Suppressor macrophage treated with lipopolysaccharide for 4 hours (primary cell): ENCODE data around the gene EFHD1.
"Not testable (repeated sequence)": the region's sequence is repeated elsewhere in the genome, so short reads cannot be mapped to it uniquely, and the experiment has no call there.

Experiments used
- DNase-seq: peaks from one replicate; pipeline ENCODE4 v3.0.0-alpha.2; 2020

Gene EFHD1

DNA sequence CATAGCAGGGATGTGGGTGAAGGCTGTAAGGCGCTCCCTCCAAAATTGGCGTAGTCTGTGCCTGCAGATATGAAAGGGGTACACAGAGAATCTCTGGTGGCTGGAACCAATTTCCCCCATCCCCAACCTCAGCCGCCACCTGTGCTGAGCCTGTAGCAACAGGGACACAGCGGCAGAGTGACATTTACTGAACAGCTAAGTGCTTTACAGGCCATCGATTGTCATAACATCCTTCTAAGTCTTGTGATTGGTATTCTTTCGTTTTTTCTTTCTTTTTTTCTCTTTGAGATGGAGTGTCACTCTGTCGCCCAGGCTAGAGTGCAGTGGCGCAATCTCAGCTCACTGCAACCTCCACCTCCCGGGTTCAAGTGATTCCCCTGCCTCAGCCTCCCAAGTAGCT is 12.2 kb upstream of the EFHD1 start:
- DNase-seq: no peak

DNA sequence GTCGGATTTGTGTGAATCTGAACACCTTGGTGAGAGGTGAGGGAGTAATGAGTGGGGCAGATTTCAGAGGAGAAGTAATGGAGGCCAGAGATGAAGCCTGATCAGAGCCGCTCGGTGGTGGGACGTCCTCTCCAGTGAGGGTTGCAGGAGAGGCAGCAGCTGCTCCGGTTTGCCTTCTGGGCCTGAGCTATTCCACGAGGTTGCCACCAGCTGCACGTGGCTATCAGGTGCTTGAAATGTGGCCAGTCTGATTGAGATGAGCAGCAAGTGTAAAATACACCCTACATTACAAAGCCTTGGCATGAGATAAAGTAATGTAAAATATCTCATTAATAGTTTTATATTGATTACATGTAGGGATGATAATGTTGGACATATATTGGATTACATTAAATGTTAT is 10.8 kb upstream of the EFHD1 start:
- DNase-seq: no peak

DNA sequence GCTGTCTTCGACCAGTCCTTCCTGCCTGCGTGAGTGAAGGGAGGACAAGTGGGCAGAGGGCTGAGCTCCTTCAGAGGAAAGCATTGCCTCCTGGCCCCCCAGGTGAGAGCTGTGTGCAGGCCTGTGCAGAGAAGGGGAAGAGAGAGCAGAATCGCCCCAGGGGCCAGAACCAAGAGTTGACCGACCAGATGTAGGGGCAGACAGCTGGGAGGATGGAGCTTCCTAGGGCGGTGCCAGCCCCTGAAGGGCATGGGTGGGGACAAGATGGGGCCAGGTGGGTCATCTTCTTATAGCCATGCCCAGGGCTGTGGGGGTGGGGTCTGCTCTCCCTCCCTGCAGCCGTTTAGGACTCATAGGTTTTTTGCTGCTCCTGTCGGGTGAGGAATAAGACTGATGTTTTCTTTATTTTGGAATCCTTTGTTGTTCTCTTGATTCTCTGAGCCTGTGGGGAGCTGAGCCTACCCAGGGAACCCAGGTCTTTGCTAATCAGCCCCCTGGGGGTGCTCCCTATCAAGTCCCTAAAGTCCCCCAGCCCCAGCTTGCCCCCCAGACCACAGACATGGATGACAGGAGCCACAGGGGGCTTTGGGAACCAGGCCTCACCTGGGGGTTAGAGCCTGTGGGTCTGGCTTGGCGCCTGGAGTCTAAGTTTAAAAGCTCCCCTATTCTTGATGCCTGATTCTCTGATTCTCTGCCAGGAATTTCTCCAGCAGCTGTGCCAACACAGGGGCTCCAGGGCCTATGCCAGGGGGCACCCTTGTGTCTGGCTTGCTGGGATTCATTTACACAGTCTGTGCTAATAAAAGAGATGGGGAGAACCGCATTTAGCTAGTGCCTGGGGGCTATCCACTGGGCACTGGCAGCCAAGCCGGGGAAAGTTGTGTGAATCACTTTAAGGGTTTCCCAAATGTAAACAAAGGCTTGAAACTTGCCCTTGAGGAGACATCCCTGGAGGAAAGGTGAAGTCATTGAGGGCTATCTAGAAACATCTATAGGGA is 9.3 kb upstream of the EFHD1 start:
- DNase-seq: no peak

DNA sequence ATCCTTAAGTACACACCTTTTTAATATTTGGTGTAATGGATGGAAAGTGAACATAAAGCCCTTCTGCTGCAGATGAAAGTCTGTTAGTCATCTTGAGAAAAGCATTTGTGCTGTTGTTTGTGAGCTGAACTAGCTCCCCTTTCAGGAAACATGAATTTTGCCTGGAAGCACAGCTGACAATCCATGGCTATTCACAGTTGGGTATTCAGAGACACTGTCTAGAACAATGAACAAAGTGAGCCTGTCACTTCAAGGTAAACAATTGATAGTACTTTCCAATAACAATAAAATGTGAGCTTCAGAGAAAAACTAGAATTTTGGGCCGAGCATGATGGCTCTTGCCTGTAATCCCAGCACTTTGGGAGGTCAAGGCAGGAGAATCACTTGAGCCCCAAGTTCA is 6.8 kb upstream of the EFHD1 start:
- DNase-seq: no peak

DNA sequence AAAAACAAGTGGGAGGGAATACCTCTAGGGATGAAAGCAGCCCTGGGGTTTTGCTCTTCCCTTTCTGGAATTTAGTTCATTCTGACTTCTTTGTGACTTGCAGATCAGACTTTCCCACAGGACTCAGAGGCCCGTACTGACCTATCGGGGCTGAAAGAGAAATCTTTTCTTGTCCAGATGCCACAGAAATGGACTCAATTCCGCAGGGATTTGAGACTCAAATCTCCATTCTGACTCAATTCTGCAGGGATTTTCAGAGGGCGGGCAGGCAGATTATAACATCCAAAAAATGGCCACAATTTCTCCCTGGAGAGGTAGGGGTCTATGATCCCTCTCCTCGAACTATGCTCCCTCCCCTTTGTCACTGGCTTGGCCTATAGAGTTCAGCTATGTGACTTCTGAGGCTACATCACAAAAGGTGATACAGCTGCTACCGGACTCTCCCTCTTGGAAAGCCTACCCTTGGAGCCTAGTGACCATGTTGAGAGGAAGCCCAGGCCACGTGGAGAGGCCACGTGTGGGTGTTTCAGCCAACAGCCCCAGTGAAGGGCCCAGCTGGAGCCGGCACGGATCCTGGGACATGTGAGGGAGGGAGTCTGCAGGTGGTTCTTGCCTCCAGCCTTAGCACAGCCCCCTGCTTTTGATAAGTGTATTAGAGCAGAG is 4.8 kb upstream of the EFHD1 start:
- no peak for DNase-seq

DNA sequence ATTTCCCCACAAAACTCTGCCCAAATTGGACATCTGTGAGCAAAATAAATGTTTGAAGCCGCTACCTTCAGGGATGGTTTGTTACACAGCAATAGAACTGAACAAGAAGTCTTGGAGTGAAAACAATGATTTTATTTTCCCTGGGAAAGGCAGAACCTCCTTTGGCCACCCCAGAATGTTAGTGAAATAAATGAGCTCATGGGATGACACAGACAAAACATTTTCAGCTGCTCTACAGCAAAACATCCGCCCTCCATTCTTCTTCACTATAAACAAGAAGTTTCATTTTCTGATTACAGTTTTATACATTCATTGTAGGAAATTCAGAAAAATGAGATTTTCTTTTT is 4.3 kb upstream of the EFHD1 start:
- DNase-seq: no peak

DNA sequence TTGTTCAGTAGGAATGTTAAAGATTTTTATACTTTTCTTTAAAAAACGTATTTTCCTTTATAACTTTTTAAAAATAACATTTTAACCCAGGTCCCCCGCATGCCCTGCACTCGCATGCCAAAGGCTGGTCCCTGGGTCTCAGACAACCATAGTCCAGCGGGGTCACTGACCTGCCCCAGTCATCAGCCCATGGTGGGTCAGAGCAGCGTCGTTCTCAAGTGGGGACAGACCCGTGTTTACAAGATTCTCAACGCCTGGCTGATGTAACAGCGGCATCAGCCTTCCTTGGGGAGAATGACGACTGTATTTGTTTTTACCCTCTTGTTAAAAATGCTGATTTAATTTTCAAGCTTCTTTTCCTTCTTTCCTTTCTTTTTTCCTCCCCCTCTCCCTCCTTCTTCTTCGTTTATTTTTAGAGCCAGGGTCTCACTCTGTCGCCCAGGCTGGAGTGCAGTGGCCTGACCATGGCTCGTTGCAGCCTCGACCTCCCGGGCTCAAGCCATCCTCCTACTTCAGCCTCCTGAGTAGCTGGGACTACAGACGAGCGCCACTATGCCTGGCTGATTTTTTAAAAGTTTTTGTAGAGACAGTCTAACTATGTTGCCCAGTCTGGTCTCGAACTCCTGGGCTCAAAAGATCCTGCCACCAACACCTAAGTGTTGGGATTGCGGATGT is 1.0 kb upstream of the EFHD1 start:
- no peak for DNase-seq

DNA sequence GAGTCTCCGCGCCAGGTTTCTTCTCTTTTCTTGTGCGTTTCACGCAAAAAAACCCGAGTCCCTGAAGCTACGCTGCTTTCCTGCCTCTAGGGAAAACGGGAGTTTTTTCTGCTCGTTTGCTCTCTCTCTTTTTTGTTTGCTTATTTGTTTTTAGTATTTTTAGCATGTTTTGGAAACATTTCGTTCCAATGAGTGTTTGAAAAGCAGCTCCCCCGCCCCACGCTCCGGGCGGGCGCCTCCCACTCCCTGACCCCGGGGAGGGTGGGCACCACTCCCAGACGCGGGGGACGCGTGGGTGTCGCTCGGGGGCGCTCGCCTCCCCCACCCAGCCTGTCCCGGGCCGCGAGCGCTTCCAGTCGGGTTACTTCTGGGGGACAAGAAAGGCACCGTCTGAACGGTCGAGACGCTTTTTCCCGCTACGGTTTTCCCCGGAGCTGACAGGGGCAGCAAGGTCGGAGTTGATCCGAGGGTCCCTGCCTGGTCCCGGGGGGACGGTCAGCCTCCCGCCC is 446 bp upstream of the EFHD1 start:
- no peak for DNase-seq

DNA sequence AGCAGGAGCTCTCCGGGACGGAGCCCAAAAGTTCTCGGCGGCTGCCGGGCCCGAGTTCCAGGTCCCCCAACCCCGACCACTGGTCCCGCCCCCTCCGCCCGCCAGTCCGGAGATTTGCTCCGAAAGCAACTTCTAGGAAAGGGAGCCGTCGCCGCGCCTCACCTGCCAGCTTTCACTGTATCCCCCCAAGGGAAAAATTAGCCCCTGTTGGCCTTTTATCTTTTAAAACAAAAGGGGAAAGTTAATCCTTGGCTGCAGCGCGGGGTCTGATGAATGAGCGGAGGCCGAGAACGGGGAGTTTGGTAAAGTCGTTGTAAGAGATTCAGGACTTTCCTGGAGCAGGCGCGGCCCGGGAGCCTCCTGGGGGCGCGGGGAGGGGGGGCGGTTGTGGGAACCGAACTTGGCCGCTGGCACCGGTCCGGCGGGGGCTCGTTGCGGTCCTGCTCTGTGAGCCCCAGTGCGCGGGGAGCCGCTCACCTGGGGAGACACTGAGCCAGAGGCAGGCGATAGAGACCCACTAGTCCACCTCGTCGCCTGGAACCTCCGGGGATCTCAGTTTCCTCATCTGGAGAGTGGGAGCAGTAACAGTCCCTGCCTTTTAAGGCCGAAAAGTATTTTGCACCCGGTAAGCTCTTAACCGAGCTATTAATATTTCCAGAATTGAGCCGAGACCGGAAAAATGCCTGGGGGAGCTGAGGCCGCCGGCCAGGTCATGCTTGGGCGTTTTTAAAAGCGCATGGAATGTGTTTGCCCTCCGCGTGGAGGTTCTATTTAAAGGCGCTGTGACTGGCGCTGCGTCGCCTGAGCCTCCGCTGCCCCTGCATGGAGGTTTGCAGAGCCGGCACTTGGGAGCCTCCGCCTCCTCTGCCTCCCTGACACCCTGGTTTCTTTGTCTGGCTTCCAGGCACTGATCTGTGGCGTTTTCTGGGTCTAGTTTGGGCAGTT is 1.1 kb downstream of the EFHD1 start:
- DNase-seq: no peak

DNA sequence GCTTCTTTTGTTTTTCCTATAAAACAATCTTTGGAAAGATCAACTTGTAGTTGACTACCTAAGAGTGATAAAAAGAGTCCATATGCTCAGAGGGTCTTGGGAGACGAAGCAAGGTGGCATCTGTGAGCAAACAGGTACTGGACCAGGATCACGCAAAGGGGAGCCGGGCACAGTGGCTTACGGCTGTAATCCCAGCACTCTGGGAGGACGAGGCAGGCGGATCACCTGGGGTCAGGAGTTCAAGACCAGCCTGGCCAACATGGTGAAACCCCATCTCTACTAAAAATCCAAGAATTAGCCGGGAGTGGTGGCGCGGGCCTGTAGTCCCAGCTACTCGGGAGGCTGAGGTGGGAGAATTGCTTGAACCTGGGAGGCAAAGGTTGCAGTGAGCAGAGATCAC is 2.0 kb downstream of the EFHD1 start:
- DNase-seq: not testable (repeated sequence)

DNA sequence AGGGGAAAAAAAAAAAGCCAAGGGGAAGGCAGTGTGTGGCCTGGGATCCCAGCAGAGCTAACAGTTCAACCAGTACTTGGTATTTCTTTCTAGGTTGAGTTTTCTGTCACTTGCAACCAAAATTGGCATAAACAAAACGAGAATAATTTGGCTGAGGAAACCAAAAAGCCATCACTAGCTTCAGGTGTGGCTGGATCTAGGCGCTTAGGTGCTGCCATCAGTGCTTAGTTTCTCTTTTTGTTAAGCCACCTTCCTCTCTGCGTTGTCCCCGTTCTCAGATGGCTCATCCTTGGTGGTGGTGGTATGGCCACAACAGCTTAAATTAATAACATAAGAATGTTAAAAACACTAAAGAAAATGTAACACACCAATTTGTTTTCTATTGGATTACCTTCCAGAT is 2.4 kb downstream of the EFHD1 start:
- DNase-seq: no peak

DNA sequence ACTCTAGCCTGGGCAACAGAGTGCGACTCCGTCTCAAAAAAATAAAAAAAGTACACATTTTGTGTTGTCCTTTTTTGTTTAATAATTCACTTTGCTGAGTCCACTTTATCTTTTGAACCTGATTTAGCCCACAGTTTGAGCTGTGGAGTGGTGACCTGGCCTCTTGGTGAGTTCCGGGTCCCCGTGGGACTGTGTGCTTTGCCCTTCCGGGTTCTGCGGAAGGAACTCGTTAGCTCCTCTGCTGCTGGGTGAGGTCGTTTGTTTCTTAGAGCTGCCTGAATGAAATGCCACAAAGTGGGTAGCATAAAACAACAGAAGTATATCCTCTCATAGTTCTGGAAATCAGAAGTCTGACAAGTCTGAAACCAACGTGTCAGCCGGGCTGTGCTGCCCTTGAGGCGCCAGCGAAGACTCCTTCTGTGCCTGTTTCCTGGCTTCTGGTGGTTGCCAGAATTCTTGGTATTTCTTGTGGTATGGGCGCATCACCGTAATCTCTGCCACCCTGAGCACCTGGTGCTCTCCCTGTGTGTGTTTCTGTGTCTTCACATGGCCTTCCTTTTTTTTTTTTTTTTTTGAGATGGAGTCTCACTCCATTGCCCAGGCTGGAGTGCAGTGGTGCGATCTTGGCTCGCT is 3.5 kb downstream of the EFHD1 start:
- no peak for DNase-seq

DNA sequence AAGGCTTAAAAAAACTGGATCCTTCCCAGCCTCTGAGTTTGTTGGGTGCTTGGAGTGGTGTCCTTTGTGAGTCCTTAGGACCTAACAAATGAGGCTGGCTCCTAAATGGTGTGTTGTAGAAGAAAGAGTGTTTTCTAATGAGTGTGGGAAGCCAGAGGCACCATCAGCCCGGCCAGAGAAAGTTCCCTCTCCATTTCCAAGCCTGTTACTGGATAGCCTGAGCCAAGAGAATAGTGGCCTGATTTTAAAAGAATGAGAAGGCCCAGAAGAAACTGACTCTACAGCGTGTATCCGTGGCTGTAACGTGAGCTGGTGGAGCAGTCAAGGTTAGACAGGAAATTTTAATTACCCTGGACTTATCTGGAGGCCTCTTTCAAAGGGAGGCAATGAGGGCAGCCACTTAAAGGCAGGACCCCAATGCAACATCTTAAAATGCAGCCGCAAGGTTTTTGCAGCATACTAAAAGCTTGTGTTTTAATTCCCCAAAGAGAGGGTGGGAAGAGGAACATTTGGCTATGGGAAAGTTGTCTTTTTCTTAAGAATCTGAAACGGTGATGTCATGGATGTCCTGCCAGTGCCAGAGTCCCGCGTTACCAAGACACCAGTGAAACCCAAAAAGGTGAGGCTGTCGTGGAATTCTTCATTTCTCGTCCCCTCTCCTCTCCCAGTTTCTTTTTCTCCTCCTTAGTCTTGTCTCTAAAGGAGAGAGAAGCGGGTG is 4.6 kb downstream of the EFHD1 start:
- no peak for DNase-seq

DNA sequence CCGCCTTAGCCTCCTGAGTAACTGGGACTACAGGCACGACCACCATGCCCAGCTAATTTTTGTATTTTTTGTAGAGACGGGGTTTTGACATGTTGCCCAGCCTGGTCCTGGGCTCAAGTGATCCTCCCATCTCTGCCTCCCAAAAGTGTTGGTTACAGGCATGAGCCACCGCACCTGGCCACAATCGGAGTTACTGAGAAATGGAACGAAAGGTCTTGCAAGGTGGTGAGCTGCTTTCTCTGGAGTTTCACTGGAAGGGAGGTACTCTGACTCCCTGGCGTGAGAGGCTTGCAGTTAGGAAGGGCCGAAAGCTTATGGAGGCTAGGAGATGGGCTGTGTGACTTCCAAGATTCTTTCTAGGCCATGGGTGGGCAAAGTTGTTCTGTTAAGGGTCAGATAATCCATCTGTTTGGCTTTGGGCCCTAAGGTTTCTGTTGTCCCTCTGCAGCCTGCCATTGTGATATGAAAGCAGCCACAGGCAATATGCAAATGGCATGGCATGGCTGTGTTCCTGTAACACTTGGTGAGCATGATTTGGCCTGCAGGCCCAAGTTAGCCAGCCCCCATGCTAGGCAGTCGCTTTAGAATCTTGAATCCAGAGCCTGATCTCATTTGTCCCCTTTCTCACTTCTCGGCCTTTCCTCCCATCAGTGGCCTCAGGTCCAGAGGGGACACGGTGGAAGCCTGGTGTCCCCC is 7.9 kb downstream of the EFHD1 start:
- DNase-seq: no peak

DNA sequence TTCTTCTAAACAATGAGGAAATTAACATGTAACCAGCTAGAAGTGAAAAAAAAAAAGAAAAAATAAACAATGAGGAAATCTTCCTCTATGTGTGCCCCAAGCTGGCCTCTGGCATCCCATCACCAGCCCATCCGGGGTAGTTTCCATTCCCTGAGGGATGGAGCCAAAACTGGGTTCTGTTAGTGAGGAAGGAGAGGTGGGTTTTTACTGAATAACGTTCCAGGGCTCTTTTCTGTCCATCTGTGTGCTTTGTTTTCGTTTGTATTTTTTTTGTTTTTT is 9.7 kb downstream of the EFHD1 start:
- no peak for DNase-seq

DNA sequence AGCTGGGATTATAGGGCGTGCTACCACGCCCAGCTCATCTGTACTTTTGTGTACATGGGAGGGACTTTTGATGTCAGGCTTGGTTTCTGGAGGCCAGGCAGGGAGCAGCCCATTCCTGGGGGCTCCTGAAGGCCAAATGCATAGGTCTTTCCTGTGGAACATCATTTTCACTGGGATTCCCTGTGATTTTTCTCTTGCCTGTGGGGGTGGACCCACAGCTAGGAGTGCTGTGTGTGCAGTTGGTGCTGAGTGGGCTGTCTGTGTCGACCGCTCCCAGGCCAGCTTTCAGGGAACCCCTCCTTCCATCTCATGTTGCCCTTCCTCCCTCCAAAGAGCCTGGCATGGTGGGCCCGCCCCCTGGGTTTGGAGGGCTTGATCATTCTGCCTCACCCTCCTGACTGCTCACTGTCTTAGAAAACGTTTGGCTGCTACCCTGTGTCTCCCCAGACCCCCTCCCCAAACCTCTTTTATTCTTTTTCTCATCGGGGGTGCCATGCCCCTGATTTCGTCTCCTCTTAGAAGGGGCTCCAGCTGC is 10.5 kb downstream of the EFHD1 start:
- DNase-seq: no peak

DNA sequence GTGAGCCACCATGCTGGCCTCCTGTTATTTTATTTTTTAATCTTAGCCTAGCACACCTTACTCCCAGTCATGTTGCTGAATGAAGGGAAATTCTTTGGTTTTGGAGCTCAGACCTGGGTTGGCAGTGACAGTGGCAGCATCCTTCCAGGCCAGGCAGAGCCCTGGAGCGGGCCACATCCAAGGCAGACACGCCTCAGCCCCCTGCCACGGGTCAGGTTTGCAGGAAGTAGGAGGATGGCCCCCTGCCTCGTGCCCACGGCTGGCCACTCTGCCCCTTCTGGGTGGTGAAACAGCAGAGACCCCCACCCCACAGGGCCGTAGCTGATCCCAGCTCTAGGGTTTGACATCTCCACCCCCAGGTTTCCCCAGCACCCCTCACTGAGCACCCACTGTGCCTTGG is 11.7 kb downstream of the EFHD1 start:
- DNase-seq: no peak

DNA sequence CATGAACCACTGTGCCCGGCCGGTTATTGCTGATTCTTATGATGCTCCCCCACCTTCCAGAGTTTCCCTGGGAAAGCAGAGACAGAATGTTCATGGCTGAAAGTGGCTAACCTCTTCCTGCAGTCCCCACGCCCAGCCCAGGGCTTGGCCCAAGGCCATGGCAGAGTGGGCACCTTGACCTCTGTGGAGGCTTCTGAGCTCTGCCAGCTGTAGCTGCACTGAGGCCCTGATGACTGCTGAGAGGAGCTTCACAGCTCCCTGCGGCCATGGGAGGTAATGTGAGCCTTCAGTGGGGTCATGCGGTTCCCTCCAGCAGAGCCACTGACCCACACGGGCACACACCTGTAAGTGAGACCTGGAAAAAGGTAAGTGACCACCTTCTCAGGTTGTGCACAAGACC is 13.3 kb downstream of the EFHD1 start:
- DNase-seq: no peak

DNA sequence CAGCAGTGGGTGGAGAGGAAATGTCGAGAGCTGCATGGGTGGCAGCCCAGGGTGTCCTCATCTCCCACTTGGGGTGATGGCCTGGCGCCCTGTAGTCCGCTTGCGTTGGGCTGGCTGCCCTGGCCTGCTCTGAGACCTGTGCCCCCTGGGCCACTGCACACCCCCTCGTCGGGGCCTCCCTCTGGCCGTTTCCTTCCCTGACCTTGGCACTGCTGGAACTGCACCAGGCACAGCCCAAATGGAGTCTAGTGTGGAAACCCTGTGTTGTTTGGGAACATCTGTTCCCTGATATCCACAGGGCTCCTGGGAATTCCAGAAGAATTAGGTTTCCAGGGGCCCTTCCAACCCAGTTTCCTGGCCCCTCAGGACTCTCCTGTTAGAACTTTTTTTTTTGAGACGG is 13.9 kb downstream of the EFHD1 start:
- DNase-seq: no peak

DNA sequence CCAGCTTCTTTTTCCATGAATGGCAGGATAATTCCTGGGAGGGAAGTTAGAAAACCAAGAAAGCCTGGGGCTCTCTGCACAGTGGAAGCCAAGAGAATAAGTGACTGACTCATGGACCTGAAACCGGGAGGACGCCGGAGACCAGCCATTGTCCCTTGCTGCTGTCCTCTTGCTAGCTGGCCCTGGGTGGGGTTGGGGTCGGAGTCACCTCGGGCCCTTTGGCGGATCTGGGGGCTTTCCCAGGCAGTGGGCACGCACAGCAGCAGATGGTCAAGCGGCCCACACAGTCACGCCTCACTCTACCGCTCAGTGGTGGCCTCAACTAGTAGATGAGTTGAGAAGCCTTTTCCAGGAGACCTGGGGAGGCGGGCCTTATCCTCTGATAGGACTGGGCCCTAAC is 15.6 kb downstream of the EFHD1 start:
- DNase-seq: no peak

DNA sequence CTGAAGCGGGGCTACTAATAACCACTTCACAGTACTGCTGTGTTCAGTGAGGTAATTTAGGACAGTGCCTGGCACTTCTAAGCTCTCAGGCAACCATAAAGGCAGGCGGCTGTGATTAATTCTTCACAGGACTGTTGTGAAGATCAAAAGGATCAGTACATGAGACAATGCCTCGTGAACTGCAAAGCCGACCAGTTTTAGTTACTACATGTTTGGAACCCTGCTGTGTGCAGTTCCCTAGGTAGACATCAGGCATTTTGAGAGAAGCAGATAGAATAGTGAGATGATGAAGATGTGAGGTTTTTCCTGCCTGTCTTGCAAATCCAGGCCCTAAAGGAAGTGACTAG is 19.1 kb downstream of the EFHD1 start:
- DNase-seq: no peak
